SK-N-SH (cell line): ENCODE data around the gene SLCO3A1. TPM values are rescaled to one million over a fixed set of nuclear protein-coding genes. Genes with fewer than 3 reads are reported as not detected.

Source experiments
- CTCF ChIA-PET: fragments of 300-600, 350-600 bp; formaldehyde crosslinking; extraction: SDS; loops from one replicate; lab custom pipeline; 2021; lab: Yijun Ruan, JAX
- POLR2A ChIA-PET: fragments of 350-600 bp; sonication (Branson Sonifier 250); formaldehyde crosslinking; extraction: SDS; loops from one replicate; lab custom pipeline; 2020; ENCODE audit warnings: antibody characterized with exemption, inconsistent platforms; lab: Yijun Ruan, JAX
- DNase-seq: peaks from one replicate; pipeline ENCODE4 v3.0.0; 2012
- H2AFZ ChIP-seq: fragments of 200-600 bp; sonication (generic); 2 replicates; pipeline ENCODE4 v1.8.1; 2016; ENCODE audit warnings: antibody characterized with exemption, mild to moderate bottlenecking, low read depth
- H3F3A ChIP-seq: fragments of 200-600 bp; sonication (generic); replicated peaks from 2 replicates; pipeline ENCODE3; 2016; ENCODE audit warnings: antibody characterized with exemption, mild to moderate bottlenecking; ENCODE audit not compliant: insufficient read depth
- H3K27ac ChIP-seq, 2 experiments: fragments of 200-500 bp in 1 of 2; fragments of 200-600 bp in 1 of 2; sonication (Bioruptor generic) in 1 of 2; sonication (generic), shearing (Covaris generic) in 1 of 2; 2 replicates each; pipeline versions ENCODE4 v1.5.1 to v1.6.1; 2014 to 2016; ENCODE audit warnings: low read depth in 2 of 2, inconsistent platforms in 1 of 2, low read length in 1 of 2, mild to moderate bottlenecking in 1 of 2, mixed read lengths in 1 of 2
- H3K27me3 ChIP-seq: fragments of 200-600 bp; sonication (generic), shearing (Covaris generic); 2 replicates; pipeline ENCODE4 v1.6.1; 2016; ENCODE audit warnings: mixed run types; ENCODE audit not compliant: insufficient read depth
- H3K36me3 ChIP-seq, 2 experiments: fragments of 200-500 bp in 1 of 2; fragments of 200-600 bp in 1 of 2; sonication (Bioruptor generic) in 1 of 2; sonication (generic) in 1 of 2; replicated peaks in 1 of 2; 2 replicates each; pipeline versions ENCODE3 to v1.5.1; 2014 to 2016; ENCODE audit warnings: low read length in 1 of 2, mild to moderate bottlenecking in 1 of 2; ENCODE audit not compliant: insufficient read depth in 2 of 2, control insufficient read depth in 1 of 2
- H3K4me1 ChIP-seq, 2 experiments: fragments of 200-500 bp in 1 of 2; fragments of 200-600 bp in 1 of 2; sonication (Bioruptor generic) in 1 of 2; sonication (generic), shearing (Covaris generic) in 1 of 2; 2 replicates each; pipeline versions ENCODE4 v1.5.1 to v1.6.1; 2014 to 2016; ENCODE audit warnings: low read depth in 1 of 2, low read length in 1 of 2, mixed run types in 1 of 2; ENCODE audit not compliant: insufficient read depth in 2 of 2, control insufficient read depth in 1 of 2
- H3K4me2 ChIP-seq: fragments of 200-600 bp; sonication (generic), shearing (Covaris generic); 2 replicates; pipeline ENCODE4 v1.6.1; 2017; ENCODE audit warnings: mixed run types
- H3K4me3 ChIP-seq, 2 experiments: fragments of 200-500 bp in 1 of 2; fragments of 200-600 bp in 1 of 2; sonication (Bioruptor generic) in 1 of 2; sonication (generic), shearing (Covaris generic) in 1 of 2; 2 replicates each; pipeline versions ENCODE4 v1.5.1 to v1.8.1; 2014 to 2016; ENCODE audit warnings: low read depth in 2 of 2, inconsistent platforms in 1 of 2, low read length in 1 of 2, mild to moderate bottlenecking in 1 of 2, mixed read lengths in 1 of 2, moderate library complexity in 1 of 2
- H3K79me2 ChIP-seq: fragments of 200-600 bp; sonication (generic); 2 replicates; pipeline ENCODE4 v1.8.1; 2017; ENCODE audit warnings: mild to moderate bottlenecking; ENCODE audit not compliant: insufficient read depth
- H3K9ac ChIP-seq: fragments of 200-600 bp; sonication (generic); 2 replicates; pipeline ENCODE4 v1.6.1; 2017; ENCODE audit warnings: mixed run types
- H3K9me2 ChIP-seq: fragments of 200-600 bp; sonication (generic); 2 replicates; pipeline ENCODE4 v1.6.1; 2017; ENCODE audit warnings: mixed run types
- H3K9me3 ChIP-seq: fragments of 200-600 bp; sonication (generic); 2 replicates; pipeline ENCODE4 v1.6.1; 2017; ENCODE audit warnings: mixed run types, mild to moderate bottlenecking, moderate library complexity
- H4K20me1 ChIP-seq: fragments of 200-600 bp; sonication (generic); 2 replicates; pipeline ENCODE4 v1.6.1; 2017; ENCODE audit warnings: mild to moderate bottlenecking, mixed run types; ENCODE audit not compliant: insufficient read depth
- ELF1 ChIP-seq: IDR thresholded peaks from 2 replicates; pipeline ENCODE4 v1.4.0; 2012
- FOXM1 ChIP-seq: IDR thresholded peaks from 2 replicates; pipeline ENCODE4 v1.4.0; 2012; ENCODE audit warnings: low read depth, mild to moderate bottlenecking
- MXI1 ChIP-seq: IDR thresholded peaks from 2 replicates; pipeline ENCODE4 v1.6.1; 2012; ENCODE audit warnings: mild to moderate bottlenecking, low read depth, low read length, improper control_type of control experiment
- NFIC ChIP-seq: IDR thresholded peaks from 2 replicates; pipeline ENCODE4 v1.4.0; 2012; ENCODE audit warnings: borderline replicate concordance
- YY1 ChIP-seq: IDR thresholded peaks from 2 replicates; pipeline ENCODE4 v1.4.0; 2012; ENCODE audit warnings: low read depth, mild to moderate bottlenecking
- WGBS: methylation state at CpG from one replicate; pipeline ENCODE4 v1.1.6; 2017; ENCODE audit warnings: low lambda C conversion rate; 5-methylcytosine and 5-hydroxymethylcytosine counted together
- polyA plus RNA-seq, 3 experiments: library from polyadenylated mRNA; depleted of rRNA; stranded (reverse); fragments of >200 nt; gene quantifications; 2 replicates each; pipeline ENCODE4 v1.2.3, GENCODE V29; 2012
- TF ChIP-seq, protein P1 (sequence below): fragments of 150-350 bp; IDR thresholded peaks from 2 replicates; pipeline ENCODE4 v1.6.1; 2016; ENCODE audit warnings: mild to moderate bottlenecking, low read depth, low read length
- TF ChIP-seq, protein P2 (sequence below): IDR thresholded peaks from 2 replicates; pipeline ENCODE4 v1.6.1; 2012; ENCODE audit warnings: mild to moderate bottlenecking, low read depth, low read length, moderate library complexity
- TF ChIP-seq, protein P3 (sequence below): fragments of 200-600 bp; sonication (generic); IDR thresholded peaks from 2 replicates; pipeline ENCODE4 v1.6.1; 2017; ENCODE audit warnings: antibody characterized with exemption, mild to moderate bottlenecking, moderate library complexity
- TF ChIP-seq, protein P4 (sequence below): IDR thresholded peaks from 2 replicates; pipeline ENCODE4; 2012

SLCO3A1 gene
- polyA plus RNA-seq, 1 of the 3 experiments (the other 2 are of a cell fraction) = 19.7 TPM

DNA sequence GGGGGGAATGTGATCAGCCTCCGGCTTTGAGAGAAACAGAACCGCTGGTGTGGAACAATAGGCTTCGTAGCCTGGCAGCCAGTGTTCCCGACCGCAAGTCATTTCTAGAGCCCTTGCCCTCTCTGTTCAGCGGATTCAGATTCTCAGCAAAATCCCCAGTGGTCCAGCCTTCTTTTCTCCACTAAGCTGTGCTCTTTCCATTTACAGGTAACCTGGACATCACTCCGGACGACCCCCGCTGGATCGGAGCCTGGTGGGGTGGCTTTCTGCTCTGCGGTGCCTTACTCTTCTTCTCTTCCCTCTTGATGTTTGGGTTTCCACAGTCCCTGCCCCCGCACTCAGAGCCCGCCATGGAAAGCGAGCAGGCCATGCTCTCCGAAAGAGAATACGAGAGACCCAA lies 250.6 kb downstream of the SLCO3A1 start:
- TF ChIP-seq NFIC = no peak
- TF ChIP-seq, protein P1, sequence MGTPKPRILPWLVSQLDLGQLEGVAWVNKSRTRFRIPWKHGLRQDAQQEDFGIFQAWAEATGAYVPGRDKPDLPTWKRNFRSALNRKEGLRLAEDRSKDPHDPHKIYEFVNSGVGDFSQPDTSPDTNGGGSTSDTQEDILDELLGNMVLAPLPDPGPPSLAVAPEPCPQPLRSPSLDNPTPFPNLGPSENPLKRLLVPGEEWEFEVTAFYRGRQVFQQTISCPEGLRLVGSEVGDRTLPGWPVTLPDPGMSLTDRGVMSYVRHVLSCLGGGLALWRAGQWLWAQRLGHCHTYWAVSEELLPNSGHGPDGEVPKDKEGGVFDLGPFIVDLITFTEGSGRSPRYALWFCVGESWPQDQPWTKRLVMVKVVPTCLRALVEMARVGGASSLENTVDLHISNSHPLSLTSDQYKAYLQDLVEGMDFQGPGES = no peak
- TF ChIP-seq, protein P2, sequence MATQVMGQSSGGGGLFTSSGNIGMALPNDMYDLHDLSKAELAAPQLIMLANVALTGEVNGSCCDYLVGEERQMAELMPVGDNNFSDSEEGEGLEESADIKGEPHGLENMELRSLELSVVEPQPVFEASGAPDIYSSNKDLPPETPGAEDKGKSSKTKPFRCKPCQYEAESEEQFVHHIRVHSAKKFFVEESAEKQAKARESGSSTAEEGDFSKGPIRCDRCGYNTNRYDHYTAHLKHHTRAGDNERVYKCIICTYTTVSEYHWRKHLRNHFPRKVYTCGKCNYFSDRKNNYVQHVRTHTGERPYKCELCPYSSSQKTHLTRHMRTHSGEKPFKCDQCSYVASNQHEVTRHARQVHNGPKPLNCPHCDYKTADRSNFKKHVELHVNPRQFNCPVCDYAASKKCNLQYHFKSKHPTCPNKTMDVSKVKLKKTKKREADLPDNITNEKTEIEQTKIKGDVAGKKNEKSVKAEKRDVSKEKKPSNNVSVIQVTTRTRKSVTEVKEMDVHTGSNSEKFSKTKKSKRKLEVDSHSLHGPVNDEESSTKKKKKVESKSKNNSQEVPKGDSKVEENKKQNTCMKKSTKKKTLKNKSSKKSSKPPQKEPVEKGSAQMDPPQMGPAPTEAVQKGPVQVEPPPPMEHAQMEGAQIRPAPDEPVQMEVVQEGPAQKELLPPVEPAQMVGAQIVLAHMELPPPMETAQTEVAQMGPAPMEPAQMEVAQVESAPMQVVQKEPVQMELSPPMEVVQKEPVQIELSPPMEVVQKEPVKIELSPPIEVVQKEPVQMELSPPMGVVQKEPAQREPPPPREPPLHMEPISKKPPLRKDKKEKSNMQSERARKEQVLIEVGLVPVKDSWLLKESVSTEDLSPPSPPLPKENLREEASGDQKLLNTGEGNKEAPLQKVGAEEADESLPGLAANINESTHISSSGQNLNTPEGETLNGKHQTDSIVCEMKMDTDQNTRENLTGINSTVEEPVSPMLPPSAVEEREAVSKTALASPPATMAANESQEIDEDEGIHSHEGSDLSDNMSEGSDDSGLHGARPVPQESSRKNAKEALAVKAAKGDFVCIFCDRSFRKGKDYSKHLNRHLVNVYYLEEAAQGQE = no peak
- TF ChIP-seq, protein P3, sequence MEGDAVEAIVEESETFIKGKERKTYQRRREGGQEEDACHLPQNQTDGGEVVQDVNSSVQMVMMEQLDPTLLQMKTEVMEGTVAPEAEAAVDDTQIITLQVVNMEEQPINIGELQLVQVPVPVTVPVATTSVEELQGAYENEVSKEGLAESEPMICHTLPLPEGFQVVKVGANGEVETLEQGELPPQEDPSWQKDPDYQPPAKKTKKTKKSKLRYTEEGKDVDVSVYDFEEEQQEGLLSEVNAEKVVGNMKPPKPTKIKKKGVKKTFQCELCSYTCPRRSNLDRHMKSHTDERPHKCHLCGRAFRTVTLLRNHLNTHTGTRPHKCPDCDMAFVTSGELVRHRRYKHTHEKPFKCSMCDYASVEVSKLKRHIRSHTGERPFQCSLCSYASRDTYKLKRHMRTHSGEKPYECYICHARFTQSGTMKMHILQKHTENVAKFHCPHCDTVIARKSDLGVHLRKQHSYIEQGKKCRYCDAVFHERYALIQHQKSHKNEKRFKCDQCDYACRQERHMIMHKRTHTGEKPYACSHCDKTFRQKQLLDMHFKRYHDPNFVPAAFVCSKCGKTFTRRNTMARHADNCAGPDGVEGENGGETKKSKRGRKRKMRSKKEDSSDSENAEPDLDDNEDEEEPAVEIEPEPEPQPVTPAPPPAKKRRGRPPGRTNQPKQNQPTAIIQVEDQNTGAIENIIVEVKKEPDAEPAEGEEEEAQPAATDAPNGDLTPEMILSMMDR = no peak
- TF ChIP-seq YY1 = no peak
- TF ChIP-seq, protein P4, sequence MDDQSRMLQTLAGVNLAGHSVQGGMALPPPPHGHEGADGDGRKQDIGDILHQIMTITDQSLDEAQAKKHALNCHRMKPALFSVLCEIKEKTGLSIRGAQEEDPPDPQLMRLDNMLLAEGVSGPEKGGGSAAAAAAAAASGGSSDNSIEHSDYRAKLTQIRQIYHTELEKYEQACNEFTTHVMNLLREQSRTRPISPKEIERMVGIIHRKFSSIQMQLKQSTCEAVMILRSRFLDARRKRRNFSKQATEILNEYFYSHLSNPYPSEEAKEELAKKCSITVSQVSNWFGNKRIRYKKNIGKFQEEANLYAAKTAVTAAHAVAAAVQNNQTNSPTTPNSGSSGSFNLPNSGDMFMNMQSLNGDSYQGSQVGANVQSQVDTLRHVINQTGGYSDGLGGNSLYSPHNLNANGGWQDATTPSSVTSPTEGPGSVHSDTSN = no peak
- TF ChIP-seq ELF1 = no peak
- no peak for TF ChIP-seq MXI1
- TF ChIP-seq FOXM1 = no peak
- 95% methylated on average over 16 of the region's 16 CpGs for WGBS

More for the DNA sequence above, 250.6 kb downstream of the SLCO3A1 start:
- Histone ChIP-seq H3F3A (no peaks in the 10 kb centered on the region), H3K9ac (no peak overlapping the region), H3K9me3 (no peaks in the 10 kb centered on the region), H3K4me1 (peaks cover 0 to 1% of the 10 kb centered on the region in 2 experiments; a peak in 1 of 4 replicates), H3K9me2 (no peaks in the 10 kb centered on the region), H3K27me3 (no peaks in the 10 kb centered on the region), H4K20me1 (no peaks in the 10 kb centered on the region), H3K79me2 (no peaks in the 10 kb centered on the region), H3K4me3 (no peak overlapping the region), H3K4me2 (no peak overlapping the region), H2AFZ (no peak overlapping the region), H3K36me3 (peaks cover 4% of the 10 kb centered on the region in 2 experiments), H3K27ac (no peak overlapping the region)
- no peak for DNase-seq
- ChIA-PET POLR2A (no interaction called here), CTCF (interaction anchor here (8.6 kb wide), 1 partner anchor 611 kb away, joined by 67 read pairs; no protein-coding TSS in a partner anchor)
